Fibroblast of lung (primary cell): ENCODE measurements around the gene C1QTNF9. TPM values are rescaled to one million over a fixed set of nuclear protein-coding genes. Genes with fewer than 3 reads are reported as not detected.
"Not testable (repeated sequence)": the region's sequence is repeated elsewhere in the genome, so short reads cannot be mapped to it uniquely, and the experiment has no call there.

Experiments
- DNase-seq, 2 donors: peaks; one replicate each; pipeline versions ENCODE4 v3.0.0 to v3.0.0-alpha.2; 2010; ENCODE audit warnings: low read depth in 2 of 2
- H2AFZ ChIP-seq: 2 replicates; pipeline ENCODE4 v1.5.1; 2012; ENCODE audit warnings: low read length, control low read depth, inconsistent platforms
- H3K27ac ChIP-seq: 2 replicates; pipeline ENCODE4 v1.5.1; 2011; ENCODE audit warnings: low read length, control low read depth; ENCODE audit not compliant: insufficient read depth
- H3K27me3 ChIP-seq: 2 replicates; pipeline ENCODE4 v1.5.1; 2011; ENCODE audit warnings: mild to moderate bottlenecking, low read length; ENCODE audit not compliant: control insufficient read depth, insufficient read depth
- H3K36me3 ChIP-seq: 2 replicates; pipeline ENCODE4 v1.5.1; 2011; ENCODE audit warnings: low read length; ENCODE audit not compliant: control insufficient read depth, insufficient read depth
- H3K4me1 ChIP-seq: 2 replicates; pipeline ENCODE4 v1.5.1; 2011; ENCODE audit warnings: low read length; ENCODE audit not compliant: control insufficient read depth, insufficient read depth; ENCODE audit errors: extremely low read depth
- H3K4me2 ChIP-seq: 2 replicates; pipeline ENCODE4 v1.5.1; 2011; ENCODE audit warnings: low read length, control low read depth; ENCODE audit not compliant: insufficient read depth; ENCODE audit errors: extremely low read depth
- H3K4me3 ChIP-seq, 4 experiments: fragments of 200-600 bp in 1 of 4; sonication (generic) in 1 of 4; replicated peaks in 1 of 4; 2 replicates each; pipeline ENCODE4 v1.5.1; 2011 to 2016; ENCODE audit warnings: low read length in 4 of 4, low read depth in 3 of 4, mild to moderate bottlenecking in 3 of 4, control low read depth in 2 of 4, inconsistent platforms in 1 of 4, mixed read lengths in 1 of 4; ENCODE audit not compliant: insufficient read depth in 1 of 4; ENCODE audit errors: control extremely low read depth in 1 of 4
- H3K79me2 ChIP-seq: 2 replicates; pipeline ENCODE4 v1.5.1; 2012; ENCODE audit warnings: mild to moderate bottlenecking, low read length, inconsistent platforms; ENCODE audit not compliant: control insufficient read depth, insufficient read depth
- H3K9ac ChIP-seq: 2 replicates; pipeline ENCODE4 v1.5.1; 2011; ENCODE audit warnings: mild to moderate bottlenecking, low read length, control low read depth; ENCODE audit not compliant: insufficient read depth
- H3K9me3 ChIP-seq: 2 replicates; pipeline ENCODE4 v1.5.1; 2012; ENCODE audit warnings: low read depth, low read length; ENCODE audit not compliant: control insufficient read depth, insufficient read depth
- H4K20me1 ChIP-seq: 2 replicates; pipeline ENCODE4 v1.5.1; 2011; ENCODE audit warnings: low read length; ENCODE audit not compliant: control insufficient read depth, insufficient read depth; ENCODE audit errors: extremely low read depth
- CTCF ChIP-seq, 2 donors: IDR thresholded peaks in 1 of 2; conservative IDR thresholded peaks in 1 of 2; 1 replicate in 1 of 2; 2 replicates in 1 of 2; pipeline ENCODE4 v1.5.1; 2011 to 2012; ENCODE audit warnings: low read length in 2 of 2, control low read depth in 1 of 2, inconsistent platforms in 1 of 2, low read depth in 1 of 2, mild to moderate bottlenecking in 1 of 2
- EZH2 ChIP-seq: IDR thresholded peaks from 2 replicates; pipeline ENCODE4 v1.5.1; 2012; ENCODE audit warnings: low read length, control low read depth, mild to moderate bottlenecking; ENCODE audit errors: missing control alignments
- polyA minus RNA-seq: library from RNA; depleted of rRNA, polyadenylated mRNA; stranded (reverse); fragments of >200 nt; gene quantifications from 2 replicates; pipeline ENCODE4 v1.2.3, GENCODE V29; 2011; ENCODE audit warnings: low replicate concordance
- polyA plus RNA-seq, 2 donors: library from polyadenylated mRNA; depleted of rRNA in 1 of 2; stranded (reverse) in 1 of 2; unstranded in 1 of 2; fragments of >200 nt; gene quantifications; 2 replicates each; pipeline ENCODE4 v1.2.1, GENCODE V29; 2011 to 2012; ENCODE audit warnings: missing spikeins in 1 of 2
- total RNA-seq: library from RNA; depleted of rRNA; stranded (reverse); fragments of >200 nt; gene quantifications from 2 replicates; pipeline ENCODE4 v1.2.1, GENCODE V29; 2014

Gene C1QTNF9, protein sequence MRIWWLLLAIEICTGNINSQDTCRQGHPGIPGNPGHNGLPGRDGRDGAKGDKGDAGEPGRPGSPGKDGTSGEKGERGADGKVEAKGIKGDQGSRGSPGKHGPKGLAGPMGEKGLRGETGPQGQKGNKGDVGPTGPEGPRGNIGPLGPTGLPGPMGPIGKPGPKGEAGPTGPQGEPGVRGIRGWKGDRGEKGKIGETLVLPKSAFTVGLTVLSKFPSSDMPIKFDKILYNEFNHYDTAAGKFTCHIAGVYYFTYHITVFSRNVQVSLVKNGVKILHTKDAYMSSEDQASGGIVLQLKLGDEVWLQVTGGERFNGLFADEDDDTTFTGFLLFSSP
- total RNA-seq (under 0.01 TPM in 1 of 2 replicates, not detected in the other), polyA plus RNA-seq (0.51 TPM in 1 of 2 replicates, not detected in the other), polyA minus RNA-seq (not detected in 2 replicates)
- 0.73 TPM in 1 of 2 replicates, not detected in the other for polyA plus RNA-seq (2012)

- H3K4me2 ChIP-seq, H3K36me3 ChIP-seq, H3K27me3 ChIP-seq, H3K9me3 ChIP-seq, H2AFZ ChIP-seq, H4K20me1 ChIP-seq, H3K27ac ChIP-seq, H3K4me1 ChIP-seq, H3K4me3 ChIP-seq, DNase-seq, H3K79me2 ChIP-seq, H3K9ac ChIP-seq: not testable (repeated sequence)
These were observed at the start of gene C1QTNF9 for GRCh38 chr13:24309300-24309699. Gene C1QTNF9, plus strand, starts transcription at chr13:24309580. Its CDS starts 6,424 bp downstream, at chr13:24316004.

DNA sequence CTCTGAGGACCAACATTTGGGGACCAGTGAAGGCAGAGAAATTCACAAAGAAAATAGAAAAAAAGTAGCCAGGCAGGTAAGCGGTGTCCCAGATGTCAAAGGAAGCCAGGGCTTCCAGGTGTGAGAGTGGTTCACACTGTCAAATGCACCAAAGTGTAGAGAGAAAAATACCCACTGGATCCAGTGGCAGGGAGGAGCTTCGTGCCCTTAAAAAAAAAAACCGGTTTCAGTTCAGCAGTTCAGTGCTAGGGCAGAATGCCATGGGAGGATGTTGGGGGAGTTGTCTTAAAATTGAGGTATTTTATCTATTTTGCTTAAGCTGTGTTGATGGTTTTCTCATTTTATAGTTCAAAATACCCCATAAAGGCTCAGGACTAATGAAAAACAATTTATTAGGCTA, 47.8 kb upstream of the C1QTNF9 start:
- TF ChIP-seq CTCF (conservative IDR thresholded peaks at IDR 0.05 in 1 of 2, IDR thresholded peaks at IDR 0.05 in 1 of 2; ENCODE audit: low read depth in 1 of 2, low read length in 2 of 2) (no peak), EZH2 (no peak)
- Histone ChIP-seq H4K20me1 (no peaks in the 10 kb centered on the region), H3K4me1 (no peaks in the 10 kb centered on the region)

GRCh38 chr13:24263632-24264031, 45.7 kb upstream of the C1QTNF9 start:
- no peaks in the 10 kb centered on the region for H3K79me2 ChIP-seq
- H3K9me3 ChIP-seq, result no peaks in the 10 kb centered on the region
- no peak overlapping the region for H3K9ac ChIP-seq
- no peaks in the 10 kb centered on the region for H3K27me3 ChIP-seq
- no peaks in the 10 kb centered on the region for H3K4me1 ChIP-seq
- H3K36me3 ChIP-seq, result no peaks in the 10 kb centered on the region
- no peak overlapping the region for H3K4me3 ChIP-seq
- peak; percentile 46 to 69 for DNase-seq
- H3K27ac ChIP-seq, result no peak overlapping the region
- no peaks in the 10 kb centered on the region for H4K20me1 ChIP-seq
- no peak overlapping the region for H2AFZ ChIP-seq
- no peak overlapping the region for H3K4me2 ChIP-seq
- TF ChIP-seq CTCF (conservative IDR thresholded peaks at IDR 0.05 in 1 of 2, IDR thresholded peaks at IDR 0.05 in 1 of 2; ENCODE audit: low read depth in 1 of 2, low read length in 2 of 2), result no peak
- TF ChIP-seq EZH2, result no peak

More for the DNA sequence above, 47.8 kb upstream of the C1QTNF9 start:
- H3K79me2 ChIP-seq, result no peaks in the 10 kb centered on the region
- no peak overlapping the region for H3K4me3 ChIP-seq
- H3K9me3 ChIP-seq, result no peaks in the 10 kb centered on the region
- H3K4me2 ChIP-seq, result no peak overlapping the region
- no peak overlapping the region for H3K9ac ChIP-seq
- no peak overlapping the region for H2AFZ ChIP-seq
- no peak for DNase-seq
- H3K27ac ChIP-seq, result no peak overlapping the region
- H3K36me3 ChIP-seq, result no peaks in the 10 kb centered on the region
- no peaks in the 10 kb centered on the region for H3K27me3 ChIP-seq
